ENCODE results near the gene TMEM100.

DNA sequence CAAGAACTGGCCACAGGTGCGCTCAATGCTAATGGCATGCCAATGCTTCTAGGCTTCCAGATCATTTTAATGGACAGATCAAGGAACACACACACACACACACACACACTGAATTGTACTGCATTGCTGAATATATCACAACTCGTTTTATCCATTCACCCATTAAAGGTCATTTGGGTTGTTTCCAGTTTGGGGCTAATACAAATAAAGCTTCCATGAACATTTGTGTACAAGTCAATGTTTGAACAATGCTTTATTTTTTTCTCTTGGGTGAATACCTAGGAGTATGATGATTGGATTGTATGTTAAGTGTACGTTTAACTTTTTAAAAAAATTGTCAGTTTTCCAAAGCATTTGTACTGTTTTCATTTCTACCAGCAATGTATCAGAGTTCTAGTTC, 24.5 kb upstream of the TMEM100 start:
- TF ChIP-seq EZH2 (IDR thresholded peaks at IDR 0.05; ENCODE audit: borderline replicate concordance, low read length) (no peak), CTCF (conservative IDR thresholded peaks at IDR 0.05 in 1 of 2, IDR thresholded peaks at IDR 0.05 in 1 of 2; ENCODE audit: extremely low read depth in 1 of 2, insufficient read depth in 1 of 2, low read depth in 1 of 2, low read length in 2 of 2) (no peak)
